Stromal cell of bone marrow (primary cell): ENCODE measurements around the gene ARHGEF4.

Experiments
- DNase-seq: peaks from one replicate; pipeline ENCODE4 v3.0.0-alpha.2; 2012; ENCODE audit warnings: low read depth

ARHGEF4 gene

GRCh38 chr2:131093696-131094462, 257.2 kb downstream of the ARHGEF4 start:
- DNase-seq: no peak

- DNase-seq: no peak
These were observed 258.0 kb downstream of the ARHGEF4 start for GRCh38 chr2:131094463-131095281.
